ENCODE data around the gene SPATA21.

SPATA21 gene

DNA sequence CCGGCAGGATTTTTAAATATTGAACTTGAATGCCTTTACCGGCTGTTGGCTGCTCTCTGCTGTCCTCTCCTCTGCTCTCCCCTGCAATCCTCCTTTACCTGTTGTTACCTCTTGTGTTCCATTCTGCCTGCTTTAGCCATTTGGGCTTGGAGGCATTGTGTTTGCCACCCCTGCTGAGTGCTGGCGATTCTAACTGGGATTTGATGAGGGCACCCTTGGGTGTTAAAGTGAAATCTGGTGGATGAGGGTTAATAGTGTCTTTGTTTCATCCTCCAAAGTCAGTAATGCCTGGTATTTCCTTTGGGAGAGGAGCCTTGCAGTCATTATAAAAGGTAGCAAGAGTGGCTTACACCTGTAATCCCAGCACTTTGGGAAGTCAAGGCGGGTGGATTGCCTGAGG is 60.3 kb downstream of the SPATA21 start:
- DNase-seq = no peak

- DNase-seq = peak; percentile 36
These were observed 61.5 kb downstream of the SPATA21 start for GRCh38 chr1:16375521-16376340.

- DNase-seq = no peak
These were observed 63.0 kb downstream of the SPATA21 start for GRCh38 chr1:16374266-16374665.

GRCh38 chr1:16372535-16373285 is 64.5 kb downstream of the SPATA21 start:
- DNase-seq = no peak

DNA sequence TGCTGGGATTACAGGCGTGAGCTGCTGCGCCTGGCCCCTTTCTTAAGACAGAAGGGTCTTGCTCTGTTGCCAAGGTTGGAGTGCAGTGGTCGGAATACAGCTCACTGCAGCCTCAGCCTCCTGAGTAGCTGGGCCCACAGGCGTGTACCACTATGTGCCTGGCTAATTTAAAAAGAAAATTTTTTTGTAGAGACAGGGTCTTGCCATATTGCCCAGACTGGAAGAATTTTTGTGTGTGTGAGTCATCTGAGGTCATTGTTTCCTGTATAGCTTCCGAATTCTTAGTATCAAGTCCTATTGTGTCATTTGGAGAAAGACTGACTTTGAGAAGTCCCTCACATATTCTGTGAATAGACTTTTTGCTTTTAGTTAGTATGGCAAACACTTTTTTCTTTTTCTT is 65.5 kb downstream of the SPATA21 start:
- peak; percentile 40 for DNase-seq

DNA sequence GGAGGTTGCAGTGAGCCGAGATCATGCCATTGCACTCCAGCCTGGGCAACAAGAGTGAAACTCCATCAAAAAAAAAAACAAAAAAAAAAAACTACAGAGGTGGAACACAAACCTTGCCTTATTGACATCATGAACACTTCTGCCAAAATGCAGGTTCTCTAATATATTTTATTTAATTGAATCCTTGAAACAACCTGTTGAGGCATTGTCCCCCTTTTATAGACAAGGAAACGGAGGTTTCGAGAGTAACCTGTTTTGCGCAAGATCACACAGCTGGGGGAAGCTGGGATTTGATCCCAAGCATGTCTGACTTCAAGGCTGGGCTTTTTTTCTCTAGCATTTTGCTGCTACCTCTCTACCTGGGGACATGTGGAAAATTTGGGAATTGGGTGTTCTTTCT is 67.4 kb downstream of the SPATA21 start:
- no peak for DNase-seq

GRCh38 chr1:16367968-16368890 is 69.0 kb downstream of the SPATA21 start:
- peak; percentile 56 for DNase-seq

DNA sequence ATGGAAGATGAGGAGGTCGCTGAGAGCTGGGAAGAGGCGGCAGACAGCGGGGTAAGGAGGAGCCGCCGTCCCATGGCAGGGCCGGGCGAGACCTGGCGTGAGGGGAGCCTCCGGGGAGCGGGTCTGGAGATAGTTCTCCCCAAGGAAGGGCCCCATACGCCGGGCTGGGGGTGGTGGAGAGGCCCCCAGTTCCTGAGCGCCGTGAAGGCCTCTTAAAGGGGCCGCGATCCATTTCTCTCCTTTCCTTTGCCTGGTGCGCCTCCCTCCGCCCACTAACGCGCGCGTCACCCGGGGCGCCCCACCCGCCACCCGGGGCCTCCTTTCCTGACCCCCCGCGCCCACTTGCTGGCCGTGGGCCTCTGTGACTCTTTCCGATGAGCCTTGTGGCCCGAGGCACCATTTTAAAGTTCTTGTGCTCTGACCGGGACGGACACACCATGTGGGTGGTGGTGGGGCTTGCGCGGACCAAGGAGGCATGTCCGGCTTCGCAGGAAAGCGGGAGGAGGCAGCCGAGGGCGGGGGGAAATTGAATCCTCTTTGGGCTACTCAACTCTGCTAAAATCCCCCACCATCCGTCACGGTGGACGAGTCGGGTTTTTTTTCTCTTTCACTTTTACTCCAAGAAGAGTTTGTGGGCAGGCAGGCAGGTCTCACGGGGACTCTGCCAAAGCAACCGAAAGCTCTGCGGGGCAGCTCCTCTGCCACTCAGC is 69.8 kb downstream of the SPATA21 start:
- DNase-seq = peak; percentile 84

- DNase-seq = peak; percentile 98
These were observed 70.4 kb downstream of the SPATA21 start, which contains the start of gene SZRD1 for GRCh38 chr1:16366722-16367257. SZRD1 (plus strand) TSS chr1:16367242; CDS start chr1:16367258, 16 bp downstream.

- peak; percentile 42 for DNase-seq
These were observed 72.1 kb downstream of the SPATA21 start for GRCh38 chr1:16365146-16365498.

GRCh38 chr1:16356867-16357266 is 80.4 kb downstream of the SPATA21 start:
- no peak for DNase-seq

GRCh38 chr1:16354619-16355018 is 82.6 kb downstream of the SPATA21 start:
- no peak for DNase-seq

- DNase-seq = no peak
These were observed 84.2 kb downstream of the SPATA21 start for GRCh38 chr1:16352842-16353535.

- peak; percentile 91 for DNase-seq
These were observed 85.0 kb downstream of the SPATA21 start, which contains the start of gene FBXO42 for GRCh38 chr1:16351994-16352841. FBXO42 (minus strand) TSS chr1:16352480; CDS start chr1:16315418, 37,062 bp downstream.

- no peak for DNase-seq
These were observed 85.7 kb downstream of the SPATA21 start for GRCh38 chr1:16351456-16351993.

- no peak for DNase-seq
These were observed 87.3 kb downstream of the SPATA21 start for GRCh38 chr1:16349847-16350406.
